Calu3 (cell line): ENCODE results near the gene DRC7. TPM values are rescaled to one million over a fixed set of nuclear protein-coding genes. Genes with fewer than 3 reads are reported as not detected.
A peak's percentile ranks its signal among the peaks of the same experiment; 100 is the strongest.

ENCODE experiments used
- BruUV-seq: library from RNA; stranded (reverse); fragments of 400-500 nt; replicated peaks from 2 replicates; lab custom pipeline; 2021; lab: Mats Ljungman, UMichigan
- CTCF ChIA-PET: fragments of 300-600 bp; sonication (Branson Sonifier 250); formaldehyde crosslinking; loops from one replicate; lab custom pipeline; 2022; ENCODE audit warnings: antibody characterized with exemption; lab: Charles Lee
- DNase-seq: peaks from one replicate; pipeline ENCODE4 v3.0.0; 2022
- H3K27ac Mint-ChIP-seq: one replicate; pipeline ENCODE4 v1.8.0; 2022; ENCODE audit warnings: mixed read lengths; ENCODE audit not compliant: unreplicated experiment
- H3K27me3 Mint-ChIP-seq: one replicate; pipeline ENCODE4 v1.8.0; 2022; ENCODE audit warnings: mixed read lengths; ENCODE audit not compliant: unreplicated experiment
- H3K36me3 Mint-ChIP-seq: one replicate; pipeline ENCODE4 v1.8.0; 2022; ENCODE audit warnings: mild to moderate bottlenecking, moderate library complexity, mixed read lengths; ENCODE audit not compliant: insufficient read depth, unreplicated experiment
- H3K4me1 Mint-ChIP-seq: one replicate; pipeline ENCODE4 v1.8.0; 2022; ENCODE audit warnings: mild to moderate bottlenecking, low read depth, mixed read lengths; ENCODE audit not compliant: unreplicated experiment
- H3K4me3 Mint-ChIP-seq: one replicate; pipeline ENCODE4 v1.8.0; 2022; ENCODE audit warnings: mild to moderate bottlenecking, low read depth, moderate library complexity, mixed read lengths; ENCODE audit not compliant: unreplicated experiment
- H3K9me3 Mint-ChIP-seq: one replicate; pipeline ENCODE4 v1.8.0; 2022; ENCODE audit warnings: low read depth, mixed read lengths; ENCODE audit not compliant: unreplicated experiment
- intact Hi-C: fragments of 100-400 bp; cut with micrococcal nuclease; formaldehyde crosslinking; loops from one replicate; pipeline ENCODE4 v1.10.0; 2022; ENCODE audit not compliant: unreplicated experiment
- total RNA-seq: library from RNA; stranded (reverse); gene quantifications from 2 replicates; pipeline ENCODE4 v1.2.3, GENCODE V29; 2022
- TF ChIP-seq, protein P1 (sequence below): fragments of 200-600 bp; IDR thresholded peaks from one replicate; pipeline ENCODE4 v1.8.0; 2022; ENCODE audit warnings: antibody characterized with exemption; ENCODE audit not compliant: unreplicated experiment

The DRC7 gene
- total RNA-seq, 1 experiment from 2014 or later, result not detected

DNA sequence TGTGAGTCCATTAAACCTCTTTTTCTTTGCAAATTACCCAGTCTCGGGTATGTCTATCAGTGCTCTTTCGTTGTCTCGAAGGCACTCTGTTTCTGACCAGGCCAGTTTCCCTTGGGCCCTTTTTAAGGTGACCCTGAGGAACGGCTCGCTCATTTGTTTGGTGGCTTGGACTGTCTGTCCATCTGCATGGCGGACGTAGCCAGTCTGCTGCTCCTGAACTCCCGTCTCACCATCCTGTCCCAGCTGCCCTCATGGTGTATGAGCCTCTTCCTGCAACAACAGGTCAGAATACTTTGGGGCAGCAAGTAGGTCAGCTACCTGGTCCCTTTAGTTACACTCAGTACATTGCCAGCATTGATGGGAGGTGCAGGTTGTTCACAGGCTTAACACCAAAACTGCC is 19.0 kb downstream of the DRC7 start:
- peaks cover 94% of the 10 kb centered on the region for H3K27me3 Mint-ChIP-seq
- no peak overlapping the region for H3K27ac Mint-ChIP-seq
- H3K9me3 Mint-ChIP-seq, result no peaks in the 10 kb centered on the region
- intact Hi-C loops, result no loop called here
- TF ChIP-seq, protein P1, sequence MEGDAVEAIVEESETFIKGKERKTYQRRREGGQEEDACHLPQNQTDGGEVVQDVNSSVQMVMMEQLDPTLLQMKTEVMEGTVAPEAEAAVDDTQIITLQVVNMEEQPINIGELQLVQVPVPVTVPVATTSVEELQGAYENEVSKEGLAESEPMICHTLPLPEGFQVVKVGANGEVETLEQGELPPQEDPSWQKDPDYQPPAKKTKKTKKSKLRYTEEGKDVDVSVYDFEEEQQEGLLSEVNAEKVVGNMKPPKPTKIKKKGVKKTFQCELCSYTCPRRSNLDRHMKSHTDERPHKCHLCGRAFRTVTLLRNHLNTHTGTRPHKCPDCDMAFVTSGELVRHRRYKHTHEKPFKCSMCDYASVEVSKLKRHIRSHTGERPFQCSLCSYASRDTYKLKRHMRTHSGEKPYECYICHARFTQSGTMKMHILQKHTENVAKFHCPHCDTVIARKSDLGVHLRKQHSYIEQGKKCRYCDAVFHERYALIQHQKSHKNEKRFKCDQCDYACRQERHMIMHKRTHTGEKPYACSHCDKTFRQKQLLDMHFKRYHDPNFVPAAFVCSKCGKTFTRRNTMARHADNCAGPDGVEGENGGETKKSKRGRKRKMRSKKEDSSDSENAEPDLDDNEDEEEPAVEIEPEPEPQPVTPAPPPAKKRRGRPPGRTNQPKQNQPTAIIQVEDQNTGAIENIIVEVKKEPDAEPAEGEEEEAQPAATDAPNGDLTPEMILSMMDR, result no peak
- no peak for DNase-seq
- H3K36me3 Mint-ChIP-seq, result no peaks in the 10 kb centered on the region
- CTCF ChIA-PET, result no interaction called here
- no TSS peak for BruUV-seq
- H3K4me3 Mint-ChIP-seq, result no peak overlapping the region
- H3K4me1 Mint-ChIP-seq, result no peaks in the 10 kb centered on the region

DNA sequence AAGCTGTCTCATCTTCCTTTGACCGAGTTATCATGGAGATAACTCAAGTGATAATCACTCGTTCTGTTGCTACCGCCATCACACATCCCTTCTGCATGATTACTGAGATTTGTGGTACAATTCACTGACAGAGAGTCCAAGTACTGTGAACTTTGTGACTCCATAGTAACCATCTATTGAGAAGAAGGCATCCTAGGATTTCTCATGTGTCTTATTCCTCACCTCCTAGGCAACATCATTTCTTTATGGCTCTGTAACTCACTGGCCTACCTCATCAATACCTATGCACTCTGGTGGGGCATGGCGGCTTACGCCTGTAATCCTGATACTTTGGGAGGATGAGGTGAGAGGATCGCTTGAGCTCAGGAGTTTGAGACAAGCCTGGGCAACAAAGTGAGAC is 19.4 kb downstream of the DRC7 start:
- TF ChIP-seq, protein P1, result no peak
- Mint-ChIP-seq H3K27me3 (peaks cover 91% of the 10 kb centered on the region), H3K4me3 (no peak overlapping the region), H3K9me3 (no peaks in the 10 kb centered on the region), H3K4me1 (no peaks in the 10 kb centered on the region), H3K36me3 (no peaks in the 10 kb centered on the region), H3K27ac (no peak overlapping the region)
- BruUV-seq, result no TSS peak
- no peak for DNase-seq
- intact Hi-C loops, result no loop called here
- CTCF ChIA-PET, result no interaction called here

DNA sequence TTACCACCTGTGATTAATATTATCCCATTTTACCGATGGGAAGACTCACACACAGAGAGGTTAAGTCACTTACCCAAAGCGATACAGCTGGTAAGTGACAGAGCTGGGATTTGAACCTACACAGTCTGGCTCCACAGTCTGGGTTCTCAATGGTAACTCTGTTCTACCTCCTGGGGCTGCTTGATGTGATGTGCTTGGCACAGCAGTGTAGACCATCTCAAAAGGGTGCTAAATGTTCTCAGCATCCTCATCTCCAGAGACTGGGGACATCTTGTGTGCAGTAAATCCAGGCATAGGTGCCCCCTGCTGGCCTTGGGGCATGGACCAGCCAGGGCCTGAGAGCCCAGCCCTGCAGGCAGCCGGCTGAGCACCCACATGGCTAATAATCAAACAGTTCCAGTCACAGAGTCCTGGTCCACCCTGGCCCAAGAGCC is 25.6 kb downstream of the DRC7 start:
- intact Hi-C loops, result loop anchor here (1.0 to 5.0 kb wide), 3 partner anchors 71 to 144 kb away; no protein-coding TSS in a partner anchor
- CTCF ChIA-PET, result interaction anchor here (2.0 kb wide), 1 partner anchor 144 kb away, joined by 5 read pairs; no protein-coding TSS in a partner anchor
- H3K4me1 Mint-ChIP-seq, result no peaks in the 10 kb centered on the region
- H3K36me3 Mint-ChIP-seq, result no peaks in the 10 kb centered on the region
- no TSS peak for BruUV-seq
- H3K4me3 Mint-ChIP-seq, result no peak overlapping the region
- H3K27me3 Mint-ChIP-seq, result peaks cover 34% of the 10 kb centered on the region
- TF ChIP-seq, protein P1, result peak; percentile 68
- peak; percentile 90 for DNase-seq
- no peak overlapping the region for H3K27ac Mint-ChIP-seq
- no peaks in the 10 kb centered on the region for H3K9me3 Mint-ChIP-seq

DNA sequence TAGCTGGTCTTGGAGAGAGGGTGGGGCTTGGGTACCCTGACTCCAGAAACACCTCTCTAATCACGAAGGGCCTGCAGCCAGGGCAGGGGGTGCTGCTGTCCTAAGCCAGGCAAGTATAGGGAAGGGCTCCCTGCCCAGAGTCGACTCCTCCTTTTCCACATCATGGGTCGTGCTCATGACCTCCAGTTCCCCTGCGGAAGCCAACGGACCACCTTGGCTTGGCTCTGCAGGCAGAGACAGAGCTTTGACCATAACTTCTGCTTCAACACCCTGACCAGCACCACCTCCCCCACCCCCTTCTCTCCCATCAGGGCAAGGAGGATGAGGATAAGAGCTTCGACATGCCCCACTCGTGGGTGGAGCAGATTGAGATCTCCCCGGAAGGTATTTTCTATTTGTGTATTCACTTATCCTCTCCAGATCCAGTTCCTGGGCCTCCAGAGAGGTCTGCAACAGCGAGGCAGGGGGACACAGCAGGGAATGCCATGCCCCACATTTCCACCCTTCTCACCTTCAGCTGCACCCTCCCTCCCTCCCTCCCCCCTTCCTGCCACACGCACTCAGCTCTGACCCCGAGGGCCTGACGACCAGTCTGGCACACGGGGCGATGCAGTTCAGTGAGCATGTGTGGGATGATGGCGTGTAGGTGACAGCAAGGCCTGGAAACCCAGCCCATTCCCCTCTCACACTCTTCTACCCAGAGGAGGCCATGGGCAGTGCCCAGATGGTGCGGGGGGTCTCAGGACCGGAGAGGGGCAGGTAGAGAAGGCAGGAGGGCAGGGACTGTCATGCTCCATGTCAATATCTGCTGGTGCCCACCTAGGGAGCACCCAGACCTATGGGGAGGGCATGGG is 27.0 kb downstream of the DRC7 start:
- peaks cover 34% of the 10 kb centered on the region for H3K27me3 Mint-ChIP-seq
- TF ChIP-seq, protein P1, result no peak
- DNase-seq, result no peak
- H3K27ac Mint-ChIP-seq, result no peak overlapping the region
- intact Hi-C loops, result loop anchor here (2.0 to 5.0 kb wide), 2 partner anchors 73 to 129 kb away; no protein-coding TSS in a partner anchor
- no peak overlapping the region for H3K4me3 Mint-ChIP-seq
- BruUV-seq, result no TSS peak
- CTCF ChIA-PET, result no interaction called here
- no peaks in the 10 kb centered on the region for H3K4me1 Mint-ChIP-seq
- H3K36me3 Mint-ChIP-seq, result no peaks in the 10 kb centered on the region
- no peaks in the 10 kb centered on the region for H3K9me3 Mint-ChIP-seq
